VCaP (cell line): ENCODE data around the gene PACSIN1.

Experiments
- H3K27ac ChIP-seq: fragments of 450-650 bp; 2 replicates; pipeline ENCODE4 v1.5.1; 2017
- TF ChIP-seq, protein P1 (sequence below): fragments of 450-650 bp; conservative IDR thresholded peaks from 2 replicates; pipeline ENCODE4 v1.5.1; 2017; ENCODE audit warnings: mild to moderate bottlenecking, moderate library complexity

The PACSIN1 gene

DNA sequence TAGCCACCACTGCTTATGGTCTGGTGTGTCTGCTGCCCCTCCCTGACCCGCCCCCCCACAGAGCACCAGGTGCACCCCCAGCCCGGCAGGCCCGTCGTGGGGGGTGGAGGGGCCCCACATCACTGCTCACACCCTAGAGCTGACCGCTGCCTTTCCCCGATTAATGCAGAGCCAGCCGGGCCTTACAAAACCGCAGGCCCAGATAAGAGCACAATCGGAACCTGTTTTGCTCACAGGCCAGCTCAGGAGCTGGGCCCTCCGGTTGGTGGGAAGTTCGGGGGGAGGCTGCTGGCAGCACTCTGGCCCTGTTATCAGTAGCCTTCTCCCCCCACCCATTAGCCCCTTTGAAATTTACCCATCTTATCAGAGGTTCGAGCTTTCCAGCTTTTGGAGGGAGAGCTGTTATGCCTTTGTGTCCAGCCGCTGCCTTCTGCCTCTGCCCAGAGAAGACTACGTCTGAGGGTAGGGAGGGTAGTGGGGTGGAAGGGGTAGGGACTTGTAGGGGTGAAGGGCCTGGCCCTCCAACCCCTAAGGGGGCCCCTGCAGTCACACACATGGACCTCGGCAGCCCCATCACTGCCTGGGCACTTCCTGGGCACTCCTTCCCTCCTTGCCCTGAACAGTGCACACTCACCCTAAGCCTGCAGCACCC lies 97.1 kb downstream of the PACSIN1 start:
- no peak overlapping the region for H3K27ac ChIP-seq
- TF ChIP-seq, protein P1, sequence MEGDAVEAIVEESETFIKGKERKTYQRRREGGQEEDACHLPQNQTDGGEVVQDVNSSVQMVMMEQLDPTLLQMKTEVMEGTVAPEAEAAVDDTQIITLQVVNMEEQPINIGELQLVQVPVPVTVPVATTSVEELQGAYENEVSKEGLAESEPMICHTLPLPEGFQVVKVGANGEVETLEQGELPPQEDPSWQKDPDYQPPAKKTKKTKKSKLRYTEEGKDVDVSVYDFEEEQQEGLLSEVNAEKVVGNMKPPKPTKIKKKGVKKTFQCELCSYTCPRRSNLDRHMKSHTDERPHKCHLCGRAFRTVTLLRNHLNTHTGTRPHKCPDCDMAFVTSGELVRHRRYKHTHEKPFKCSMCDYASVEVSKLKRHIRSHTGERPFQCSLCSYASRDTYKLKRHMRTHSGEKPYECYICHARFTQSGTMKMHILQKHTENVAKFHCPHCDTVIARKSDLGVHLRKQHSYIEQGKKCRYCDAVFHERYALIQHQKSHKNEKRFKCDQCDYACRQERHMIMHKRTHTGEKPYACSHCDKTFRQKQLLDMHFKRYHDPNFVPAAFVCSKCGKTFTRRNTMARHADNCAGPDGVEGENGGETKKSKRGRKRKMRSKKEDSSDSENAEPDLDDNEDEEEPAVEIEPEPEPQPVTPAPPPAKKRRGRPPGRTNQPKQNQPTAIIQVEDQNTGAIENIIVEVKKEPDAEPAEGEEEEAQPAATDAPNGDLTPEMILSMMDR: no peak

GRCh38 chr6:34563513-34563870 lies 97.6 kb downstream of the PACSIN1 start:
- TF ChIP-seq, protein P1: no peak
- H3K27ac ChIP-seq: no peak overlapping the region

- TF ChIP-seq, protein P1: no peak
- H3K27ac ChIP-seq: no peak overlapping the region
Measured at GRCh38 chr6:34564181-34564580, 98.3 kb downstream of the PACSIN1 start.

DNA sequence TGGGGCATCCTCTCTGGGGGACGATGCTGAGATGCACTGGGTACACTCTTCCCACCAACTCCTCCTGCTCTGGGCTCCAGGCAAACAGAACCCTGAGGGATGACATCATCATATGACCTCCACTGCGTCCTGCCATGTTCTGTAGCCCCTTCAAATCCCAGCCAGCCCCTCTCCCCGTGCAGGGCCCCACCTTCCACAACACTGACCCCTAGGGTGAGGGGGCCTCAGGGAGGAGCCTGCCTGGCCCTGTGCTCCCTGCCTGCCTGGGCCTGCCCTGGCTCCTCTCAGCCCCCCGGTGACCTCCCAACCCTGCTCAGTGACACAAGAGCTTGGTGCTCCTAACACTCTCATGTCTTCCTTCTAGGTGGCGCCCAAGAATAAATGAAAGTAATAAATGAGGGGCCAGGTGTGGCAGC lies 99.9 kb downstream of the PACSIN1 start:
- H3K27ac ChIP-seq: no peak overlapping the region
- TF ChIP-seq, protein P1: no peak

GRCh38 chr6:34566830-34567546 lies 101.1 kb downstream of the PACSIN1 start:
- peak overlapping the region; percentile 21 for H3K27ac ChIP-seq
- TF ChIP-seq, protein P1: no peak

DNA sequence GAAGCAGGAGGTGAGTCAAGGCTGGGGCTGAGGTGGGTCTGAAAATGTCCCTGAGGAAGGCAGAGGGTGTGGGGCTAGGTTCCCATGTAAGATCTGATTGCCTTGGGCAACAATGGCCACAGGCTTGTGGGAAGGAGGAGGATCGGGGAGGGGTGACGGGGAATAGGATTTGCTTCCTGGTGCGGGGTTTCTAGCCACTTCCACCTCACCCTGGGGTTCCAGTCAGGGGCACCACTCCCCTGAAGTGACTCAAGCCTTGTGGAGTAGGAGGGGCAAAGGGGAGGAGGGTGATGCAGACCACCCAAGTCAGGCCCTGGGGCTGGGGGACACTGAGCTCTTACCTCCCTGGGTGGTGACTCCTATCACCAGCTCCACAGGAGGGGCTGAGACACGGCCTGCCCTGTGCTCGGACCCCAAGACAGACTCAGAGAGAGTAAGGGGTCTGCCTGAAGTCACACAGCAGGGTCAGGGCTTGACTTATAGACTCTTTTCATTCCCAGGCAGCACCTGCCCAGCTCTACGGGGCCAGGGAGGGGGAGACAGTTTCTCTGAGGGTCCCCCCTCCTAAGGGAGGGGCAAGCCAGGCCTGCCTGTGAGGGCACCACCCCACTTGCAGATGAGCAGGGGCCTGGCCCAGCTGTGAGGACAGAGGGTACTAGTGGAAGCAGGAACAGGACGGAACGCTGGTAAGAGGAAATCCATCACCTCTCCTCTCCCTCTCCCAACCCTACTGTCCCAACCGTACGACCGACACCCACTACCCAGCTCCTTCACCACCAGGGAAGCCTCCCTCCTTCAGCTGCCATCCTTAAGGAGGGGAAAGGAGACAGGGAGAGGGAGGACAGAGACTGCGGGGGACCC lies 102.7 kb downstream of the PACSIN1 start:
- no peak overlapping the region for H3K27ac ChIP-seq
- TF ChIP-seq, protein P1: no peak

DNA sequence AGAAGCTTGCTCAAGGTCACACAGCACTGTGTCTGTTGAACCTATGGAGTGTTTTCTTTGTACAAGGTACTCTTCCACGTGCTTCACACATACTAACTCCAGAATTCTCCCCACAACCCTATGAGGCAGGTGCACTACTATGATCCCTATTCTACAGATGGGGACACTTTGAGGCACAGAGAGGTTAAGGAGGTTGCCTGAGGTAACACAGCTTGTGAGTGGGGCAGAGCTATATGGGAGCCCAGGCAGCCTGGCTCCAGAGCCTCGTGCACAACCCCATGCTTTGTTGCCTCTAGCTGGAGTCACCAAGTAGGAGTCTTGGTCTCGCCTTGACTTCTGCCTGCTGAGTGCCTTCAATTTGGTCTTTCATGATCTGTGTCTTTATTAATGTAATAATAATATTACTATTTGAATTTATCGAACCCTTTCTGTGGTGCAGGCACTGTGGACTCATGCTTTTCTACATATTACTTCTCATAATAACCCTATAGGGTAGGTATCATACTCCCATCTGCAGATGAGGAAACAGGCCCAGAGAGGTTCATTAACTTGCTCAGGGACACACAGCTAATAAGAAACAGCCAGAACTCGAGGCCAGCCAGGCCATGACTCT lies 103.6 kb downstream of the PACSIN1 start:
- TF ChIP-seq, protein P1: no peak

More for the DNA sequence above, 103.6 kb downstream of the PACSIN1 start:
- H3K27ac ChIP-seq: no peak overlapping the region
